Transverse colon (tissue), 4 donors: ENCODE data around the gene POLR2E. TPM values are rescaled to one million over a fixed set of nuclear protein-coding genes. Genes with fewer than 3 reads are reported as not detected.

Experiments used
- DNase-seq: peaks from one replicate; pipeline ENCODE4 v3.0.0-alpha.2; 2019
- H3K27ac ChIP-seq, 4 donors: fragments of 200-600 bp; sonication (generic); 2 replicates each; pipeline ENCODE4 v1.5.1; 2016 to 2018; ENCODE audit warnings: inconsistent platforms in 4 of 4
- H3K27me3 ChIP-seq: fragments of 200-600 bp; sonication (generic); 2 replicates; pipeline ENCODE4 v1.5.1; 2017; ENCODE audit warnings: inconsistent platforms
- H3K36me3 ChIP-seq, 4 donors: fragments of 200-600 bp; sonication (generic); 2 replicates each; pipeline ENCODE4 v1.5.1; 2017 to 2019; ENCODE audit warnings: inconsistent platforms in 4 of 4
- H3K4me1 ChIP-seq, 4 donors: fragments of 200-600 bp; sonication (generic); 2 replicates each; pipeline ENCODE4 v1.5.1; 2017 to 2020; ENCODE audit warnings: inconsistent platforms in 4 of 4
- H3K4me3 ChIP-seq, 4 donors: fragments of 200-600 bp; sonication (generic); 1 replicate in 1 of 4; 2 replicates in 3 of 4; pipeline versions ENCODE4 v1.5.1 to v1.6.1; 2017 to 2019; ENCODE audit warnings: inconsistent platforms in 4 of 4
- H3K9me3 ChIP-seq, 2 donors: fragments of 200-600 bp; sonication (generic); 2 replicates each; pipeline ENCODE4 v1.5.1; 2017 to 2019; ENCODE audit warnings: inconsistent platforms in 2 of 2
- CTCF ChIP-seq, 5 experiments: fragments of 200-600 bp in 3 of 5; fragments of 450-650 bp in 2 of 5; sonication (generic) in 3 of 5; IDR thresholded peaks; 1 replicate in 2 of 5; 2 replicates in 3 of 5; pipeline ENCODE4 v1.5.1; 2016 to 2017; ENCODE audit warnings: antibody characterized with exemption in 5 of 5, inconsistent platforms in 3 of 5, mild to moderate bottlenecking in 2 of 5, moderate library complexity in 1 of 5
- EP300 ChIP-seq: sonication (generic); formaldehyde crosslinking; IDR thresholded peaks from one replicate; pipeline ENCODE4 v1.6.1; 2017; ENCODE audit warnings: antibody characterized with exemption, low read depth
- POLR2A ChIP-seq: fragments of 450-650 bp; IDR thresholded peaks from one replicate; pipeline ENCODE4 v1.6.1; 2016; ENCODE audit warnings: antibody characterized with exemption, mild to moderate bottlenecking, moderate library complexity
- POLR2AphosphoS5 ChIP-seq, 3 donors: sonication (generic); formaldehyde crosslinking; IDR thresholded peaks; one replicate each; pipeline ENCODE4 v1.6.1; 2016; ENCODE audit warnings: antibody characterized with exemption in 3 of 3
- WGBS, 2 donors: methylation state at CpG; one replicate each; pipeline ENCODE4 v1.1.5; 2018; ENCODE audit warnings: low coverage in 1 of 2; 5-methylcytosine and 5-hydroxymethylcytosine counted together
- in situ Hi-C, 4 donors: fragments of 200-750 bp; cut with MboI; loops; one replicate each; pipeline versions ENCODE4 v1.15.0 to v1.15.1; 2017; ENCODE audit warnings: low sequenced_read_pairs in 3 of 4, low pct_ligation_motif_present in 1 of 4, low pct_unique_long_range_greater_than_20kb in 1 of 4
- intact Hi-C: fragments of 100-400 bp; cut with DNase I; formaldehyde crosslinking; loops from one replicate; pipeline ENCODE4 v1.15.1; 2023; ENCODE audit warnings: low total_unique reads
- total RNA-seq, 4 donors: library from RNA; depleted of rRNA; stranded (reverse); fragments of >200 nt; gene quantifications; one replicate each; pipeline ENCODE4 v1.1.0, GENCODE V29; 2016

The POLR2E gene
- total RNA-seq, 4 donors from 2014 or later: 74.8 to 167 (median 103) TPM

- intact Hi-C loops: no loop called here
- peak overlapping the region; percentile 73 to 88 (median 79) for H3K27ac ChIP-seq
These were observed 28.9 kb downstream of the POLR2E start for GRCh38 chr19:1066251-1066747.

GRCh38 chr19:1065606-1066109, 29.5 kb downstream of the POLR2E start:
- intact Hi-C loops: no loop called here
- Histone ChIP-seq H3K27ac (peak overlapping the region; percentile 5 to 79 (median 38)), H3K4me1 (peaks cover 34 to 57% (median 50%) of the 10 kb centered on the region in 4 donors), H3K36me3 (no peaks in the 10 kb centered on the region), H3K9me3 (no peaks in the 10 kb centered on the region), H3K4me3 (no peak overlapping the region), H3K27me3 (peaks cover 43% of the 10 kb centered on the region)
- no peak for TF ChIP-seq CTCF (IDR thresholded peaks at IDR 0.05)
- peak; percentile 39 for TF ChIP-seq POLR2A
- TF ChIP-seq POLR2AphosphoS5 (IDR thresholded peaks at IDR 0.05): peak in 2 of 3 donors; percentile 55 to 68
- no peak for TF ChIP-seq EP300
- WGBS, 2 donors: 23% methylated on average over 13 of the region's 17 CpGs; no CpG with 5 or more reads in 1 of the 2 donors
- in situ Hi-C loops: no loop called here
- peak; percentile 82 for DNase-seq

More at GRCh38 chr19:1066251-1066747, 28.9 kb downstream of the POLR2E start:
- 30 to 60% methylated on average over 5 to 11 of the region's 17 CpGs for WGBS, 2 donors
- H3K27me3 ChIP-seq: peaks cover 50% of the 10 kb centered on the region
- no peak for DNase-seq
- H3K36me3 ChIP-seq: no peaks in the 10 kb centered on the region
- in situ Hi-C loops: no loop called here
- H3K4me1 ChIP-seq: peaks cover 34 to 62% (median 53%) of the 10 kb centered on the region in 4 donors
- H3K9me3 ChIP-seq: no peaks in the 10 kb centered on the region
- TF ChIP-seq CTCF (IDR thresholded peaks at IDR 0.05): no peak
- no peak for TF ChIP-seq POLR2A
- no peak for TF ChIP-seq POLR2AphosphoS5 (IDR thresholded peaks at IDR 0.05)
- no peak for TF ChIP-seq EP300
- peak overlapping the region in 3 of 4 donors; percentile 24 to 51 (median 41) for H3K4me3 ChIP-seq

GRCh38 chr19:1064661-1065605, 30.2 kb downstream of the POLR2E start:
- in situ Hi-C loops: no loop called here
- no peaks in the 10 kb centered on the region for H3K9me3 ChIP-seq
- H3K4me1 ChIP-seq: peaks cover 34 to 53% (median 47%) of the 10 kb centered on the region in 4 donors
- peak; percentile 81 for DNase-seq
- H3K4me3 ChIP-seq: peak overlapping the region in 1 of 4 donors; percentile 12
- no peaks in the 10 kb centered on the region for H3K36me3 ChIP-seq
- H3K27me3 ChIP-seq: peaks cover 36% of the 10 kb centered on the region
- peak overlapping the region; percentile 5 to 41 (median 36) for H3K27ac ChIP-seq
- intact Hi-C loops: no loop called here
- TF ChIP-seq CTCF (IDR thresholded peaks at IDR 0.05): peak; percentile 82 to 97 (median 88)
- TF ChIP-seq POLR2A: no peak
- TF ChIP-seq POLR2AphosphoS5 (IDR thresholded peaks at IDR 0.05): peak in 1 of 3 donors; percentile 29
- no peak for TF ChIP-seq EP300
- WGBS, 2 donors: 8 to 50% methylated on average over 1 to 60 of the region's 60 CpGs
